ENCODE results near the gene OGDHL. TPM values are rescaled to one million over a fixed set of nuclear protein-coding genes. Genes with fewer than 3 reads are reported as not detected.

Gene OGDHL
- total and polyA plus RNA-seq, 2 donors (not counting 3 experiments of a cell fraction or from before 2014, with no cell fraction given), result 0.43 to 1.0 TPM

- Histone ChIP-seq H3K27me3 (ENCODE audit: control insufficient read depth in 2 of 2, insufficient read depth in 2 of 2, low read length in 2 of 2) (peaks cover 2 to 4% of the 10 kb centered on the region in 2 experiments), H3K79me2 (ENCODE audit: control insufficient read depth, insufficient read depth, low read length) (no peaks in the 10 kb centered on the region), H3K9me3 (replicated peaks; ENCODE audit: control insufficient read depth, insufficient read depth, low read length) (no peaks in the 10 kb centered on the region), H3K36me3 (ENCODE audit: control insufficient read depth in 2 of 2, extremely low read depth in 1 of 2, insufficient read depth in 2 of 2, low read length in 2 of 2) (no peaks in the 10 kb centered on the region), H3K4me3 (replicated peaks in 1 of 3; ENCODE audit: insufficient read depth in 1 of 3, low read depth in 1 of 3, low read length in 3 of 3) (no peak overlapping the region), H3K9me1 (replicated peaks; ENCODE audit: control insufficient read depth, extremely low read depth, insufficient read depth, low read length) (no peaks in the 10 kb centered on the region), H3K9ac (replicated peaks; ENCODE audit: extremely low read depth, insufficient read depth, low read length) (no peak overlapping the region), H3K27ac (ENCODE audit: insufficient read depth, low read depth, low read length) (no peak overlapping the region), H3K4me2 (ENCODE audit: insufficient read depth, low read length) (no peak overlapping the region), H2AFZ (ENCODE audit: low read depth, low read length) (no peak overlapping the region), H3K4me1 (ENCODE audit: control insufficient read depth, extremely low read depth, insufficient read depth, low read length) (no peaks in the 10 kb centered on the region), H4K20me1 (replicated peaks; ENCODE audit: control insufficient read depth, extremely low read depth, insufficient read depth, low read length) (no peaks in the 10 kb centered on the region)
- intact Hi-C loops (cut with micrococcal nuclease) (no loop called here), dilution Hi-C loops (cut with MboI; ENCODE audit: extremely low pct_ligation_motif_present, low sequenced_read_pairs) (no loop called here)
- no TSS peak for BruUV-seq (replicated peaks)
- DNase-seq (ENCODE audit: low read depth, low spot score) (no peak), FAIRE-seq (no peak)
- ChIA-PET POLR2A (no interaction called here), CTCF (no interaction called here)
- TF ChIP-seq MYC (IDR thresholded peaks at IDR 0.05; ENCODE audit: low read depth, low read length) (no peak), CTCF (IDR thresholded peaks at IDR 0.05; ENCODE audit: extremely low read depth in 1 of 2, insufficient read depth in 1 of 2, low read depth in 1 of 2, low read length in 2 of 2) (no peak), MAX (IDR thresholded peaks at IDR 0.05; ENCODE audit: insufficient read depth, insufficient read length) (no peak), JUN (IDR thresholded peaks at IDR 0.05; ENCODE audit: borderline replicate concordance, insufficient read depth, insufficient read length, low read depth) (no peak)
These were observed 21.5 kb upstream of the OGDHL start for GRCh38 chr10:49783645-49784044.

GRCh38 chr10:49781247-49781646, 19.1 kb upstream of the OGDHL start:
- Histone ChIP-seq H3K9me3 (replicated peaks; ENCODE audit: control insufficient read depth, insufficient read depth, low read length) (no peaks in the 10 kb centered on the region), H3K9ac (replicated peaks; ENCODE audit: extremely low read depth, insufficient read depth, low read length) (no peak overlapping the region), H3K79me2 (ENCODE audit: control insufficient read depth, insufficient read depth, low read length) (no peaks in the 10 kb centered on the region), H2AFZ (ENCODE audit: low read depth, low read length) (no peak overlapping the region), H3K4me2 (ENCODE audit: insufficient read depth, low read length) (no peak overlapping the region), H3K27ac (ENCODE audit: insufficient read depth, low read depth, low read length) (no peak overlapping the region), H3K4me3 (replicated peaks in 1 of 3; ENCODE audit: insufficient read depth in 1 of 3, low read depth in 1 of 3, low read length in 3 of 3) (no peak overlapping the region), H3K27me3 (ENCODE audit: control insufficient read depth in 2 of 2, insufficient read depth in 2 of 2, low read length in 2 of 2) (peaks cover 2 to 4% of the 10 kb centered on the region in 2 experiments), H4K20me1 (replicated peaks; ENCODE audit: control insufficient read depth, extremely low read depth, insufficient read depth, low read length) (no peaks in the 10 kb centered on the region), H3K9me1 (replicated peaks; ENCODE audit: control insufficient read depth, extremely low read depth, insufficient read depth, low read length) (no peaks in the 10 kb centered on the region), H3K36me3 (ENCODE audit: control insufficient read depth in 2 of 2, extremely low read depth in 1 of 2, insufficient read depth in 2 of 2, low read length in 2 of 2) (no peaks in the 10 kb centered on the region), H3K4me1 (ENCODE audit: control insufficient read depth, extremely low read depth, insufficient read depth, low read length) (no peaks in the 10 kb centered on the region)
- ChIA-PET POLR2A (no interaction called here), CTCF (interaction anchor here (1.0 kb wide), 1 partner anchor 10 kb away, joined by 3 read pairs; no protein-coding TSS in a partner anchor)
- intact Hi-C loops (cut with micrococcal nuclease) (no loop called here), dilution Hi-C loops (cut with MboI; ENCODE audit: extremely low pct_ligation_motif_present, low sequenced_read_pairs) (no loop called here)
- FAIRE-seq, result no peak
- TF ChIP-seq CTCF (IDR thresholded peaks at IDR 0.05; ENCODE audit: extremely low read depth in 1 of 2, insufficient read depth in 1 of 2, low read depth in 1 of 2, low read length in 2 of 2) (no peak), GATA2 (IDR thresholded peaks at IDR 0.05; ENCODE audit: insufficient read depth, insufficient read length, low read depth, low read length) (no peak), POLR2A (IDR thresholded peaks at IDR 0.05; ENCODE audit: low read depth, low read length) (no peak), POLR2AphosphoS5 (IDR thresholded peaks at IDR 0.05; ENCODE audit: insufficient read depth, low read depth, low read length) (no peak), JUN (IDR thresholded peaks at IDR 0.05; ENCODE audit: borderline replicate concordance, insufficient read depth, insufficient read length, low read depth) (no peak), FOS (IDR thresholded peaks at IDR 0.05; ENCODE audit: borderline replicate concordance, insufficient read depth, low read length) (no peak), EZH2 (IDR thresholded peaks at IDR 0.05; ENCODE audit: borderline replicate concordance, low read depth, low read length, severe bottlenecking) (no peak)
- BruUV-seq (replicated peaks), result no TSS peak
- no peak for DNase-seq (ENCODE audit: low read depth, low spot score)
